GM19025 (cell line): ENCODE results near the gene CASQ2.

Experiments used
- ATAC-seq: cut with Tn5 transposase; IDR thresholded peaks from one replicate; pipeline ENCODE4 v1.9.1; 2021; ENCODE audit warnings: mild to moderate bottlenecking, low read depth, moderate library complexity; ENCODE audit not compliant: unreplicated experiment

Gene CASQ2

DNA sequence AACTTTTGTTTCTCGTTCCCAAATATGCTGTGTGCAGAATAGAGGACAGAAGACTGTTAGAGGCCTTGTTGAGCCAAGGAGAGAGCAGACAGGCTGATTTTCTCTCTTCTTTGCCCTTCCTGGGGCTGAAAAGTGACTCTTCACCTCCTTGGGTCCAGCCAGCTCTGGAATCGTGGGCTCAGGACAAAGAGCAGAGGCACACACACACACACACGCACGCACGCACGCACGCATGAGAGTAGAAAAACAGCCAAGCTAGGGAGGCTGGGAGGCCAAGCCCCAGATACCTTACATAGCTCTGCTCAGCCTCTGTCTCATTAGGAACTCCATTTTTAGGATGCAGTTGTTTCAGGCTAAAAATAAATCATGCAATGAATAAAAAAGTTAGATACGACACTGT is at the start of gene CASQ2:
TSS of gene CASQ2 (minus strand) at position 166 of the 400 bp plus-strand sequence. CDS start 173 bp downstream, outside the sequence.
- ATAC-seq = no peak

DNA sequence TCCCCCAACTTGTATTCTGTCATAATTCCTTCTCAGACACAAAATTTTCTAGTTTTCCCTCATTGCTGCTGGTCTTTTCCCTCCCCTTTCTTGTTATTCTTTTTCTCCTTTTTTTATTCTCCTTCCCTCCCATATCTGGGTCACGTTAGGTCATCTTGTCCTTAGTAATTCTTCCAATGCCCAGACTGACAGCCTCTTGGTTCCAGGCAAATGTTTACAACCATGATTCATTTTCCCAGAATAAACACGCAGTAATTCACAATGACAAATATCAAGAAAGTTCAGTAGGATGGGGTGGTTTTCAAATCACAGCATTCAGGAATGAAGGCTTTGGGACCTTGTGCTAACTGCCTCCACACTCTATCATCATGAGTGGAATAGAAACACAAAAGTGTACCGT is 47.2 kb upstream of the CASQ2 start:
- no peak for ATAC-seq

DNA sequence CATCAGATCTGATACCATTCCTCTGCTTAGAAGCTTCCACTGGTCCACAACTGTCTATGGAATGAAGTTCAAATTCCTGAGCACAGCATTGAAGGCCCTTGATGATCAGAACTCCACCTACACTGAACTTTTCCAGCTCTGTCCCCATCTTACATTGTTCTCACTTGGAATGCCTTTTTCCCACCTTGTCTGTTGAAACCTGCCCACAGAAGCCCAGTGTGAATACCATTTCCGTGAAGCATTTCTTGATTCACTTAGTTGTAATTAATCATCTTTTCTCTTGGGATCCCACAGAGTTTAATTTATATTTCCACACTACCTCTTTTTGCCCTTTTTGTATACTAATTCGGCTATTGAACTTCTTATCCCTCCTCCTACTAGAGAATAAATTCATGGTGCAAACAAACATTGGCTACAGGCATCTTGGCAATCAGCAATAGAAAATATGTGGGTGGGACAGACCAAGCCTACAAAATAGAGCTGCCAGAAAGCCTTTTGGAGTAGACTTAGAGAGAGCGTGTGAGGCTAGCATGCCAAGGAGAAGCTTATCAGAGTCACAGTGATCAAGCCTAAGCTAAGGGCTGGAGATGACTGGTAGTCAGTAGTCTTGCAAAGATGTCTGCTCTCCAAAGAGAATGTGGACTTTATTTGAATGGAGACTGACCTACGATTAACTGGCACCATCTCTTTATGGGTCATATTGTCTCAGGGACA is 46.3 kb upstream of the CASQ2 start:
- no peak for ATAC-seq

DNA sequence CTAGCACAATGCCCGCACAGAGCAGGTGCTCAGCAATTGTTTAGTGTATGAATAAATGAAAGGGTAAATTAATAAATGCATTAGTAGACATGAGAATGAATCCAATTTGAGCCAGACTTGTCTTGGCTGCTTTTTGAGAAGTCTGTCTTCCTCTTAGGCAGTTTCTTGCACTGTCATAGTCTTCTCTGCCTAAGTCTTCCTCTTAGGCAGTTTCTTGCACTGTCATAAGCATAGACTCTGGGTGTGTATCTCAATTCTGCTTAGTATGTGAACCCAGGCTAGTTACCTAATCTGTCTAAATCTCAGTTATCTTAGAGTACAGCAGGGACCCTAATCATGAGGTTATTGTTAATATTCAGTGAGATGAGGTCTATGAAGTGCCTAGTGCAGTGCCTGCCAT is 45.2 kb upstream of the CASQ2 start:
- no peak for ATAC-seq

DNA sequence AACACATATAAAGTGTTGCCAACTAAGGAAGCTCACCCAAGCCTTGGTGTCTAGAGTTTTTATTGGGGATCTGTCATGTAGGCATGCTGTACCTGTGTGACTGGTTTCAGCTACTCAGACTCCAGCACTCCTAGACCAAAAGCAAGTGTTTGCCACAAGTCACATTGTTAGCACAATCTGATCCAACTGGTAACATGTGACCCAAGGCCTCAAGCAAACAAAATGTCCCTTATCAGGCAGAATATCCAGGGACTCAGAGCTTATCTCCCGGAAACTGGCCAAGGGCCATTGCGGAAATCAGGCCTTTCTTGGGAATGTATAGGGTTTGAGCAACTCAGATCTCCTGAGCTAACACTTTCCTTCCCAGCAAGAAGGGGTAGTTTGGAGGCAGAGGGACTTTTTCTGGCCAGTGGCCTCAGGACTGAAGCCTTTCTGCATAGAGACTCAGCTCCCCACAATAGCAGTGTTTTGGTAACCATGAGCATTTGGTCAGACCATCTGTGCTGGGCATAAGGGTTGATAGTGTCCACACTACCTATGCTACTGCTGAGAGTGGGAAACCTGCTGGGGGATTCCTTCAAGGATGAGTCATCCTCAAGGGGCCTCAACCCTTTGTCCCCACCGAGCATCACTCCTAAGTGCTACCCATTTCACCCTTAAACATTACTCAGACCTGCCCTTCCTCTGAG is 42.8 kb upstream of the CASQ2 start:
- no peak for ATAC-seq

DNA sequence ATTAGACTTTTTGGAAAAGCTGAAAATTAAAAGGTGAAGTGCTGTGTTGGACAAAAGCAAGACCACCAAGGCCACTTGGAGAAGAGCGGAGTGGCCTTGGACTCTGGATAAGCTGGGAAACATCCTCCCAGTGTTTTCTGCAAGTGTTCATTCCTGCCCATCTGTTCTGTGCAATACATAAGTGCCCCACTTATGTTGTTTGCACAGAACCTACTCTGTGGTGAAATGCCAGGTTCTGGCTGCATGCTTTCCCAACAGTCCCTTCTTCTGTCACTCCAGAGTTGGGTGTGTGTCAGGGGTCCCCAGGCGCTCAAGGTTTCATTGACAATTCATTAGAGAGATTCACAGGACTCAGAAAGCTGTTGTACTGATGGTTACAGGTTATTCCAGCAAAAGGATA is 42.1 kb upstream of the CASQ2 start:
- no peak for ATAC-seq

DNA sequence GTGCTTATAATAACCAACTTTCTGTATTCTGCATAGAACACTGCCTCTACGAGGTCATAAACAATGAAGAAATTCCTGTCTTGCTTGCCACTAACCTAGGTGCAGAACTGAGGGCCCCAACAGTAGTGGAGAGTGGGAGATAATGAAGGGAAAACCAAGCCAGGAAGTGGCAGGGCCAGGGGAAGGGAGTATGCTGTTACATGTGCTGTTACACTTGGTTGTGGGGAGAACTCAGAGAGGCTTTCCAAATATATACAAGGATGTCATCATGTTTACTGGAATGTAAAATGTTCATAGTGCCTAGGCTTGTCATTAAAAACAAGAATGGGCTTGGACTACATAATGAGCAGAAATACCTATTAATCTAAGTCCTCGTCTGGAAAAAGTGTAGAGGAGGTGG is 41.3 kb upstream of the CASQ2 start:
- no peak for ATAC-seq

DNA sequence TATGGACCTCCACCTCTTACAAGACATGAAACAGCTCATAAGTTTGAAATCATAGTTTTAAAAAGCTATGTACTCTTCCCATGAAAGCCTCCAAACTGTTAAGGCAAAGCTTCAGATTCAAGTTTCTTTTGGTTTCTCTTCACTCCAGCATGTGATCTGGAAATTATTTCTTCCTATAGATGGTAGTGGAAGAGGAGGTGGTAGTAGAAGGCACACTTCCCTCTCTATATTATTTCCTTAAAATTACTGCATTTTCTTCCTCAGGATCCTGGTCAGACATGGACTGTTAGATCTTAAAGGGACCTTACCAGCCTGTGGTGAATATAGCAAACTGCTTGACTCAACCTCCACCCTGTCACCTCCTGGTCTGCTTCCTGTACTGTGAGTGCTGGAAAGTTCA is 40.6 kb upstream of the CASQ2 start:
- no peak for ATAC-seq

DNA sequence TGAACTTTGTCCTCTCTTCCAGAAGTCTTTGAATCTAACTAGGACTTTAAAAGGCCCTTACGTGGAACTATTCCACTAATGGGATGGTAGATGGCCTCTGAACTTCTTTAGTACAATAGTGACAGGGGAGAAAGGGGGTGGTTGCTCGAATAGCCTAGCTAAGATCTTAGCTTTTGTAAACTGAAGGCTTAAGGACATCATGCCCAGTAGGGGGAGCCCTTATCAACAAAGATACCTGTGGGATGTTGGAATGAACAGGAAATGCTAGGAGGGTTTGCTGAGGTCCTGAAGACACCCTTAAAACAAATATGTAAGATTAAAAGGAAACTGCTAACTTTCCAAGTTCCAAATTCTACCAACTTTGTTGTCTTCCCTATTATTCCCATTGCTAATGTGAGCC is 39.2 kb upstream of the CASQ2 start:
- no peak for ATAC-seq

DNA sequence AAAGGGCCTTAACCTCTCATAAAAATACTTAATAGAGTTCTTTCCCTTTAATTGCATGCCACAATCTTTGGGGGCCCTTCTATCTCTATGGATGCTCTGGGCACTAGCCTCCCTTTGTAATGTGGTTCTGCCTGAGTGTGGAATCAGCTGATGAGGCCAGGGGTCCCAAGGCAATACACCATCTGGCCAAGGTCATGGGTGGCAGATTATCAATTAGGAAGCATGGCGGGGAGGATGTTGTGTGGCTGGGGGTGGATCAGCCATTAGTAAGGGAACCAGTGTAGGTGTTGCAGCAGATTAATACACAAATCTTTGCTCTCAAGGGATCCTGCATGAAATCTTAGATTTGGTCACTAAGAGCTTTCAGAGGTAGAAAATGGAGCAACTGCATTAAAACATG is 37.1 kb upstream of the CASQ2 start:
- no peak for ATAC-seq

DNA sequence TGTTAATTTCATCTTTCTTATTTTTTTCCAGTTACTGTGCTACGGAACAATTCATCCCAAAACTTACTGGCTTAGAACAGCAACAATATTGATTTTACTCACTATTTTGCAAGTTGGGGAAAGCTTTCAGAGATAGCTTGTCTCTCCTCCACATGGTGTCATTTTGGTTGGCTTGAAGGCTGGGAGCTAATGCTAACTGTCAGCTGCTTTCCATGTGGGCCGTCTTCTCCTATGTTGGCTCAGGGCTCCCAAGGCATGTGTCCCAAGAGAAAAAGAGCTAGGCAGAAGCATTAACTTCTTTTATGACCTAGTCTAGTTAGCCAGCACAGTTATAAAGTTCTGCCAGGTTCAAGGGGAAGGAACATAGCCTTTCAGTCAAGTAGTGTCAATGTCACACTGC is 33.9 kb upstream of the CASQ2 start:
- ATAC-seq = no peak

DNA sequence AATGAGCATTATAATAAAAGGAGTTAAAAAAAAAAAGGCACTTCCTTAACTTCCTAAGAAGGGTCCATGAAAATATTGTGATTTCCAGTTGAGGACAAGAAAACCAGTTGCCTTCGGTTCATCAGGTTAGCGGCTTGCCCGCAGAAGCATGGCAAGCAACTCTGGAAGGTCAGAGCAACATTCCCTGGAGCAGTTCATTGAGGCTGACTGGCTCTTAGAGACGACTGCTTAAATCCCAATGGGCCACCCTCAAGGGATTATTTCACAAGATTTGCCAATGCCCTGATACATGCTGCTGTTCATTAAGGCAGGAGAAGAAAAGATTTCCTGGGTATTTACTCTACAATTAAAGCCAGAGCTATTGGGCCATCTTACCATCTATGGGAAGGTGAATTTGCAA is 29.0 kb upstream of the CASQ2 start:
- ATAC-seq = no peak

DNA sequence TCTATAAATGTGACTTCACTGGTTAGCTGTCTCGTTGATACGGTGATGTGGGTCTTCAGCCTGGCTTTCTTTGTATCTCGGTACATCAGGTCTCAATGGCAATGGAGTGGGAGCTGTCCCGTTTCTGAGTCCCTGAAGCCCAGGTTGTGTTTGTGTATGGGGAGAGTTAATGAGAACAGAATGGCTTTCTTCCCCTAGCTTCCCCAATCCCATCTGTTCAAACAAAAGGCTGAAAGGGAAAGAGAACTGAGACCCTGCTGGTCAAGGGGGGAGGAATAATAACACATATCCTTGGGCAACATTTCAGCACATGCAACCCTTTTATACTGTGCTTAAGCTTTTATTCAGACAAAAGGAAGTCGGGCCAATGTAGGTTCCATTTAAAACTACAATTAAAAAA is 28.4 kb upstream of the CASQ2 start:
- ATAC-seq = no peak

DNA sequence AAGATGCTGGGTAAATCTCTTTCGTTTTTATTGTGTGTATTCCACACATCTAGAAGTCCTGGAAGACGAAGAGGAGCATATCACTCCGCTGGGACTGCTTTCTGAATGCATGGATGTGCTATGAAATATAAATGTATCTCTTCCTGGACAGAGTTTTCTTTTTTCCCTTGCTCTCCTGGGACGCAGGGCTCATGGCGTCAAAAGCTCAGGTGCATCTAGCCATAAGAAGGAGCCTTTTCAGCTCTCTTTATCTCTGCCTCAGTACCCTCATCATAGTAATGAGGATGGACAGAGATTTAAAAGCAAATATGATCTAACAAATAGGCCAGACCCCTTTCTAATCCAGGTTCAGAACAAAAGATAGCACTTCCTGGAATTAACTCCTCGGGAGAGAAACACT is 27.5 kb upstream of the CASQ2 start:
- no peak for ATAC-seq

DNA sequence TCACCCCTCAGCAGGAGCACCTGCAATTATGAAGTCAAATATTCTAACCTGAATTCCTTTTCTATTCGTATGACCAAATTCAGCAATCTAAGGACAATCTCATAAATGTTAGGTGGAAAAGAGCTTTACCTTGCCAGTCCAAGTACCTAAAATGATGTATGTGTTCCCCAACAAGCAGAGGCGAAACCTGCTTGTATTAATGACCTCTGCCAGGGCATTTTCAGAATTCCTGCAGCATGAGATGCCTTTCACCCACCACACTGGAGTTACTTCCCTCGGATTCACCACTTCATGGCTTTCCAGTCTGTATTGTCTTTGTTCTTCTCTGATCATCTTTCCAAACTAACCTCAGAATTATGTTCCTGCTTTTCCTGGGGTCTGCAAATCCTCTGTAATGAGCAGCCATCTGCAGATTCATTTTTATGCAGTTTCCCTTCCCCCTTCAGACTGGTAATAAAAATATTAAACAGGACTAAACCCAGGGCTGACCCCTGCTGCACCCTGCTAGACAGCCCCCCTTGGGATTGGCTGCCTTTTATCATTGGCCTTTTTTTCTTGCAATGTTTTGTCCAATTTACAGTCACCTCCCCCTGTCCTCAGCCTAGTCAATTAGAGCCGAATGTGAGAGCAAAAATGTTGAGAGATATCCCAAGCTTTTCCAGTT is 26.6 kb upstream of the CASQ2 start:
- ATAC-seq = no peak

DNA sequence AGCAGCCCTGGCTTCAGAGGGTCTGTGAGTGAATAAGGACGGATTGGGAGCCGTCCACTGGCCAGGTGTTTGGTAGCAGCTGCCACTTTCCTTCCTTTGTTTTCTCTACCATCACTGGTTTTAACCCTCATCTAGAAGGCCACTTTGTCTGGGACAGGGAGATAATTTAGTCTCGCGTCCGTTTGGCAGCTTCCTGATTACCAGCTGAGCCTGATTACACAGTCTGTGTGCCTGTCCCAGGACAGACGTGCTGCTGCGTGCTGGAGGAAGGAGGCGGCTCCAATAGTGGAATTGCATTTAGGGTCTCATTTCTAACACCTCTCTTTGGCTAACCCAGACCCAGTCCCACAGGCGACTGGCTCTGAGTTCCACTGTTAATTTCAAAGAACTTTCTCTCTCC is 24.6 kb upstream of the CASQ2 start:
- ATAC-seq = no peak

DNA sequence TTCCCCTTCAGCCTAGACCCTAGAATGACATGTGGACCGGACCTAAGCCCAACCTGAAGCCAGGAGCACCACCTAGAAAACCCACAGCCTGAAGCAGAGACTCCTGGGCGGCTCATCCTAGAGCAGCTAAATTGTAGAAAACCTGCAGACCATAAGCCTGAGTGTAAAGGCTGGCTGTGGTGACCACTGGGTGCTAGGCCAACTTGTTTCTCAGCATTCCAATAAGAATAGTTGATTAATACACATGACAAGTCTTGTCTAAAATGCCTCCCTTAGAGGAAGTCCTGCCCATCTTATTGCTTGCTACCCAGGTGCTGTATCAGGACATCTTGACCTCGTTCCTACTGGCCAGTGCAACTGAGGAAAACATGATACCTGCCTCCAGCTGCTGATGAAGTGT is 23.3 kb upstream of the CASQ2 start:
- no peak for ATAC-seq

DNA sequence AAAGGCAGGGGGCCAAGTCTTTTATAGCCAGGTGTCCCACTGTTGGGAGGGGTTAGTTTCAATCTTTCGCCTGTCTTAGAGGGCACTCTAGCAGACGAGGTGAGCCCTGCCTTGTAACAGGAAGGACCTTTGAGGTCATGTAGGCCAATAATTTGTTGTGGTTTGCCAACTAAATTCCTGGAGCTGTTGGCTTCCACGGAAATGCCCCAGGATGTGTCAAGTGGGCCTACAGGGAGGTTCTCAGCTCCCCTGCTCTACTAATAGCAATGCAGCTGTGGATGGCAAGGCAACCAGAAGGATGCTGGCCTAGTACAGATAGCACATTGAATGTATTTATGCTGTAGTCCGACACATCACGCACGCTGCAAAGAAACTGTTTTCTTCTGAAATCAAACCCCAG is 22.3 kb upstream of the CASQ2 start:
- ATAC-seq = no peak

DNA sequence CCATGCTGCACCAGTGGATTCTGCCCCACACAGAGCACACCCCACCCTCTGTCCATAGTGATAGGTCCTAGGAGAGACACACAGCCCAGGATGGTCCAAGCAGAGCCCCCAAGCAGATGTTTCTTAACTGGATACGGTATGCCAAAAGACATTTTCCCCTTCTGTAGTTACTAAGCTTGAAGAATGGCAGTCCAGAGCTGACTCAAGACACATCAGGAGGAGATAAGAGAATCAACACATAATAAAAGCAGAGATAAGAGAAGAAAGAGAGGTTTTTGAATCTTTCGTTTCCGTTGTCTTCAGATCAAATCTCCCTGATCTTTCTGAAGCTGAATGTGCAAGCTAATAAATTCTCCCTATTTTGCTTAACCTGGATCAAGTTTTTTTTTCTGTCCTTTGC is 21.8 kb upstream of the CASQ2 start:
- ATAC-seq = no peak

DNA sequence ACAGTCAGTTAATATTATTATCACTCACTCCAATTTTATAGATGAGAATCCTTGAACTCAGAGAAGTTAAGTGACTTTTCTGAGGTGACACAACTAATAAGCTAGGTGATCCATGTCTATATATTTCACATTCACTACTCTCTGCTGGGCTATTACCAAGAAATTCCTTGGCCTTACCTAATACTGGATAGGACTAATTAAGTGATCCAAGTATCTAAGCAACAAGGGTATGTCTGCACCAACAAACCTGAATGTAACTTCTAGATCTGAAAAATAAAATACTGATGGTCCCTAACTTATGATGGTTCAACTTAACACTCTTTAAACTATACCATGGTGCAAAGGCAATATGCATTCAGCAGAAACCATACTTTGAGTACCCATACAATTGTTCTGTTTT is 14.8 kb upstream of the CASQ2 start:
- no peak for ATAC-seq

DNA sequence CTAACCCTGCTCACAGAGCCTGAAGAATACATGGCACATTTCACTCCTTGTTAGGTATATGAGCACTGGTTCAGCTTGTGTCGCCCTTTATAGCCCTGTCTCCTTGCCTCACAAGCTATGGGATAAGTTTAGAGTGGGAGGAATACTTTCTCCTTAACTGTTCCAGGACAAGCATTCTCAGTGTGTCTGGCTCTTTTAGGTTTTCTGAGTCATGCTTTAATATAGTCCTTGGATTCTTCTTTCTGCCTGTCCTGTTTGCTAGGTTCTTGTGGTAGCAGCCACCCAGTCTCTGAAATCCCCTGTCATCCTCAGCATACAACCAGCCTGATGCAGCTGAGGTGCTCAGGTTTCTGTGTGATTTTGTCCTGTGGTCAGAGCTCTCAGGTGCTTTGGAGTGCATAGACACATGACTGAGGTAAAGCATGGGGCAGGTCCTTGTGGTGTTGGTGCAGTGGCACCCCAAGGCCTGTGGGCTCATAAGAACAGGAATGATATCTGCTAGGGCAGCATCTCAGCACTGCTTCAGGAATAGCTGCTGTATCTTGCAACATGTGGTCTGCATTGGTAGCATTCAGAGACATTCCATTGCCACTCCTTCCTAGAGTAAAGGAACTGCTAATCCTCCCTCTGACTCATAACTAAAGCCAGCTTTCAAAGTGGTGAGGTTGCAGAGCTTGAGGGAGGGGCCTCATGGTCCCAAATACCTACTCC is 14.2 kb upstream of the CASQ2 start:
- no peak for ATAC-seq
